ENCODE data around the gene UBE2D4.

DNA sequence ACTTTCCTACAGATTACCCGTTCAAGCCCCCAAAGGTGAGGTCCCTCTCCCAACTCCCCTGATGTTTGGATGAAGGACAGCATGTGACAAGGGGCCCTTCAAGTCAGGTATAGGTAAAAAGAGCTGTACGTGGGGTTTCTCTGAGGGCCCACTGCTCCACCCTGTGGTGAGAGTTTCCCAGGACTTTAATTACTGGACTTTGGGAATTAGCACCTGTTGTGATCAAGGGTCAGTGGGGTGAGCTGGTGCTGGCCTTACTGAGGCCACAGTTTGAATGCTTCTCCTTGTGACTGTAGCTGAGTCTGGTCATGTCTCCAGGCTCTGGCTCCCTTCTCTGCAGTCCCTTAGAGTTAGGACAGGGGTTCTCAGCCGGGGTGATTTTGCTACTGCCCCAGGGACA is 16.8 kb downstream of the UBE2D4 start:
- TF ChIP-seq, protein P1, sequence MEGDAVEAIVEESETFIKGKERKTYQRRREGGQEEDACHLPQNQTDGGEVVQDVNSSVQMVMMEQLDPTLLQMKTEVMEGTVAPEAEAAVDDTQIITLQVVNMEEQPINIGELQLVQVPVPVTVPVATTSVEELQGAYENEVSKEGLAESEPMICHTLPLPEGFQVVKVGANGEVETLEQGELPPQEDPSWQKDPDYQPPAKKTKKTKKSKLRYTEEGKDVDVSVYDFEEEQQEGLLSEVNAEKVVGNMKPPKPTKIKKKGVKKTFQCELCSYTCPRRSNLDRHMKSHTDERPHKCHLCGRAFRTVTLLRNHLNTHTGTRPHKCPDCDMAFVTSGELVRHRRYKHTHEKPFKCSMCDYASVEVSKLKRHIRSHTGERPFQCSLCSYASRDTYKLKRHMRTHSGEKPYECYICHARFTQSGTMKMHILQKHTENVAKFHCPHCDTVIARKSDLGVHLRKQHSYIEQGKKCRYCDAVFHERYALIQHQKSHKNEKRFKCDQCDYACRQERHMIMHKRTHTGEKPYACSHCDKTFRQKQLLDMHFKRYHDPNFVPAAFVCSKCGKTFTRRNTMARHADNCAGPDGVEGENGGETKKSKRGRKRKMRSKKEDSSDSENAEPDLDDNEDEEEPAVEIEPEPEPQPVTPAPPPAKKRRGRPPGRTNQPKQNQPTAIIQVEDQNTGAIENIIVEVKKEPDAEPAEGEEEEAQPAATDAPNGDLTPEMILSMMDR (IDR thresholded peaks at IDR 0.05; ENCODE audit: insufficient read depth, low read depth, low read length): no peak
- TF ChIP-seq EZH2 (IDR thresholded peaks at IDR 0.05; ENCODE audit: insufficient read depth, low read length): no peak
